Rectal smooth muscle tissue (tissue), 1 donor: ENCODE data around the gene IGSF21.

Experiments
- H3K27ac ChIP-seq: one replicate; pipeline ENCODE4 v1.7.0; 2013; ENCODE audit warnings: low read depth, low read length, inconsistent platforms
- H3K27me3 ChIP-seq: one replicate; pipeline ENCODE4 v1.7.0; 2013; ENCODE audit warnings: low read length; ENCODE audit not compliant: control insufficient read depth, insufficient read depth
- H3K36me3 ChIP-seq: one replicate; pipeline ENCODE4 v1.7.0; 2013; ENCODE audit warnings: low read length; ENCODE audit not compliant: control insufficient read depth, insufficient read depth
- H3K4me1 ChIP-seq: one replicate; pipeline ENCODE4 v1.7.0; 2013; ENCODE audit warnings: low read length; ENCODE audit not compliant: control insufficient read depth, insufficient read depth
- H3K4me3 ChIP-seq: one replicate; pipeline ENCODE4 v1.7.0; 2013; ENCODE audit warnings: low read length
- H3K9ac ChIP-seq: one replicate; pipeline ENCODE4 v1.7.0; 2013; ENCODE audit warnings: low read length

Gene IGSF21

DNA sequence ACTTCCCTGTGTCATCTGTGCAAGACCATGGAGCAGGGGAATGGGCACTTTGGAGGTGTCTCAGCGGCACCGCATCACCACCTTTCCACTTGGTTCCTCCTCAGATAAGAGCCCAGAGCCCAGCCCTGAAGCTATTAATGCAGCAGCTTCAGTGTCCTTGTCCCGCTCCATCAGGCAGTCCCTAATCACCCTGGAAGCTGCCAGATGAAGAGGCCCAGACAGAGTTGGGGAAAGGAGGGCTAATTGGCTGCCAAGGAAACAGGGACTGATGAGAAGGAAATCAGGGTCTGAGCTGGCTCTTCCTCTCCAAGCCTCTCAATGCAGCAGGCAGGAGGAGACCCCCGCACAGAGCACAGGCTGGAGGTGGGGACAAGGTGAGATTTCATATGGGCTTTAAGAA, 290.0 kb downstream of the IGSF21 start:
- Histone ChIP-seq H3K4me3 (no peak overlapping the region), H3K36me3 (no peaks in the 10 kb centered on the region), H3K27me3 (no peaks in the 10 kb centered on the region), H3K27ac (no peak overlapping the region), H3K4me1 (no peaks in the 10 kb centered on the region), H3K9ac (no peak overlapping the region)

DNA sequence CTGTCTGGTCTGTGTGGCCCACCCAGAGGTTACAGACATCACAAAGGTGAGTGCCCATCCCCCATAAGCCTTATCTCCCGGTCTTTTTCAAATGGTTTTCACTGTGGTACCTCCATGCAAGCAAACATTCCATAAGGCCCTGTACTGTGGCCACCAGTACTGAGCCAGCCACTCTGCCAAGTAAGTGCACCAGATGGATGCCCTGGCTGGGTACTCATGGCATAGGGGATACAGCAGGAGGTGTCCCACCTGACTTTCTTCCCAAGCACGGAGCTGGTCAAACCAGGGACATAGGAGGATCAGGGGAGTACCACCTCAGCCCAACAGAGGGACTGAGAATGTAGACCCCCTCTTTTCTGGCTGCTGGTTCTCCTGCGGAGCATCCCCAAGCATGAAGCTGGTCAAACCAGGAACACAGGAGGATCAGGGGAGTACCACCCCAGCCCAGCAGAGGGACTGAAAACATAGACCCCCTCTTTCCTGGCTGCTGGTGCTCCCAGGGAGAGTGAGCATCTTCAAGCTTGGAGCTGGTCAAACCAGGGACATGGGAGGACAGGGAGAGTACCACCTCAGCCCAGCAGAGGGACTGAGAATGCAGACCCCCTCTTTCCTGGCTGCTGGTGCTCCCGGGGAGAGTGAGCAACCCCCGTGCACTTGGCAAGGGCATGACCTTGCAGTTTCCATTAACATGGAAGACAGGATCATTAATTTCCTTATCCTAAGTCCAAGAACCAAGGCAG, 291.4 kb downstream of the IGSF21 start:
- Histone ChIP-seq H3K4me1 (no peaks in the 10 kb centered on the region), H3K27ac (no peak overlapping the region), H3K36me3 (no peaks in the 10 kb centered on the region), H3K9ac (no peak overlapping the region), H3K27me3 (no peaks in the 10 kb centered on the region), H3K4me3 (no peak overlapping the region)

DNA sequence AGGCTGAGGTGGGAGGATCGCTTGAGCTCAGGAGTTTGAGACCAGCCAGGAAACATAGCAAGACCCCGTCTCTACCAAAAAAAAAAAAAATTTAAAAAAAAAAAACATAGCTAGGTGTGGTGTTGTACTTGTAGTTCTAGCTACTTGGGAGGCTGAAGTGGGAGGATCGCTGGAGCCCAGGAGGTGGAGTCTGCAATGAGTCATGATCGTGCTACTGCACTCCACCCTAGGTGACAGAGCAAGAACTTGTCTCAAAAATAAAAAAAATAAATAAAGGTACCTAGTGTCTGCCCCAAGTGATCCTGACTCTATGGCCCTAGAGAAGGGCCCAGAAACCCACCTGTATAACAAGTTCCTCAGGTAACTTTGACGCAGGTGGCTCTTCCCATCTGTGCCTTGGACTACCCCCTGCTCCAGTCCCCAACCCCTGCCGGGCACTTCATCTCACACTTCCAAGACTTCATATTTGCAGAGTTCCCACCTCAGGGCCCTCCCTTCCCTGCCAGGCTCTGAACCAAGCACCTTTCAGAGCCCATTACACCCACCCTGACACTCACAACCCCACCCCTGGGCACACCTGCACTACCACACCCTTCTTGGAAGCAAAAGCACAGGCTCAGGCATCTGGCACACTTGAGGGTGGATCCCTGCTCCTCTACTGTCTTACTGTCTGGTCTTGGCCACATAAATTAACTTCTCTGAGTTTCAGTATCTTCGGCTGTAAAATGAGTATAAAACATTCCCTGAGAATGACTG, 292.9 kb downstream of the IGSF21 start:
- H3K36me3 ChIP-seq = no peaks in the 10 kb centered on the region
- no peaks in the 10 kb centered on the region for H3K4me1 ChIP-seq
- no peak overlapping the region for H3K4me3 ChIP-seq
- no peak overlapping the region for H3K27ac ChIP-seq
- no peak overlapping the region for H3K9ac ChIP-seq
- no peaks in the 10 kb centered on the region for H3K27me3 ChIP-seq

DNA sequence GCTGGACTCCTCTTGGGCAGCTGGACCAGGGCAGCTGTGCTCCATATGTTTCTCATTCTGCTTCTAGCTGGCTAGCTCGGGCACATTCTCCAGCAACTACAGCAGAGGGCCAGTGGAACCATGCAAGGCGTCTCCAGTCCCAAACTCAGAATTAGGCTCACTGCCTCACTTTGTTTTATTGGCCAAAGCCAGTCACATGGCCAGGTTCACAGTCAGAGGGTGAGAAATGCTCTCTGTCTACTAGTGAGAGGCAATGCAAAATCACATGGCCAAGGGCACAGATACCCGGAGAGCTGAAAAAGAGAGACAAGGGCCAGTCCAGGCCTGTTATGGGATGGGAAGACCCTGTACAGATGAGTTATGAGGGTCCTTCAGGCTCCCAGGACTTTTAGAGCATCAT, 294.3 kb downstream of the IGSF21 start:
- Histone ChIP-seq H3K4me1 (no peaks in the 10 kb centered on the region), H3K36me3 (no peaks in the 10 kb centered on the region), H3K27ac (no peak overlapping the region), H3K9ac (no peak overlapping the region), H3K27me3 (no peaks in the 10 kb centered on the region), H3K4me3 (no peak overlapping the region)

DNA sequence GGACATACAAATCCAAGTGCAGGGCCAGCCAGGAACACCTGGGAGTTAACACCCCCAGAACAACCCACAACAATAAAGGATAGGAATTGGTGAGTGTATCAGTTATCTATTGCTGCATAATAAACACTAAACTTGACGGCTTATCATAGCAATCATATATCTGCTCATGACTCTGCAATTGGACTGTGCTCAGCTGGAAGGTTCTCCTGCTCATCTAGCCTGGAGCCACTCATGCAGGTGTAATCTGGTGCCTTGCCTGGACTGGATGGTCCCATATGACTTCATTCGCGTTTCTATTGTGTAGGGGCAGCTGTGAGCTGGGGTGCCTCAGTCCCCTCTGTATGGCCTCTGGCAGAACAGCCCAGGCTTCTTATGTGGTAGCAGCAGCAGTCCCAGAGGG, 296.9 kb downstream of the IGSF21 start:
- H3K4me3 ChIP-seq = no peak overlapping the region
- peaks cover 3% of the 10 kb centered on the region for H3K27me3 ChIP-seq

DNA sequence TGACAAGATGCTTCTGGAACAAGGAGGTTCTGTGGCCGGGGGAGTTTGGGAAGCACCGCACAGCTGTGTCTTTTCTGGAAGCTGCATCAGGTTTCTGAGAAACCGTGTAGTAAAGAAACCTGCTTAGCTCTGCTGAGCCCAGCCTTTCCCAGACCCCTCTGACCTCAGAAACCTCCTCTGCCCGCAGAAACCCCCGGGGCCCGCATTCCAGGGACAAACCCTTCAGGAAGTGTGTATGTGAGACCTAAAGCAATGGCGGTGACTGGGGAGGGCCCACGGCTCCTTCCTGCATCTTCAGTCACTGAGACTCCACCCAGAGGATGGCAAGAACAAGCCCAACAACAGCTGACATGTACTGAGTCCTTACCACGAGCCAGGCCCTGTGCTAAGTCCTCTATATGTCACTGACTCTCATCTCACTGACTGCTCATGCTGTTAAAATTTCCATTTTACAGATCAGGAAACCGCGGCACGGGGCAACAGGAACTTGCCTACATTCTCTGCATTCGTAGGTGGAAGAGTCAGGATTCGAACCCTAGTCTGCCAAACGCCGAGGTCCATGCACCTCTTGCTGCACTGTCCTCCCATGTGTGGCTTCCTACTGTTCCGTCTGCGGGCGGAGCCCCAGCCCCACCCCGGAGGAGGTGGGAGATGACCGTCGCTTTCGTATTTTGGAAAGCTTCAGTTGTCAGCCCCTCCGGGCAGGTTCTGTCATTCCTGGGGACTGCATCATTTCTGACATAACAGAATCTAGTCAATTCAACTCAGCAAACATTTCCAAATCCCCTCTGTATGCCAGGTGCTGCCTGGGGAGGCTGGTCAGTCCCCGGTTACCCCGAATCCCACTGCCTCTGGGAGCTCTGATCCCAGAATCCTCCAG, 299.8 kb downstream of the IGSF21 start:
- Histone ChIP-seq H3K9ac (no peak overlapping the region), H3K36me3 (no peaks in the 10 kb centered on the region), H3K4me1 (no peaks in the 10 kb centered on the region), H3K27ac (no peak overlapping the region), H3K4me3 (no peak overlapping the region), H3K27me3 (peaks cover 3% of the 10 kb centered on the region)

More for the DNA sequence above, 296.9 kb downstream of the IGSF21 start:
- Histone ChIP-seq H3K4me1 (no peaks in the 10 kb centered on the region), H3K9ac (no peak overlapping the region), H3K36me3 (no peaks in the 10 kb centered on the region), H3K27ac (no peak overlapping the region)

DNA sequence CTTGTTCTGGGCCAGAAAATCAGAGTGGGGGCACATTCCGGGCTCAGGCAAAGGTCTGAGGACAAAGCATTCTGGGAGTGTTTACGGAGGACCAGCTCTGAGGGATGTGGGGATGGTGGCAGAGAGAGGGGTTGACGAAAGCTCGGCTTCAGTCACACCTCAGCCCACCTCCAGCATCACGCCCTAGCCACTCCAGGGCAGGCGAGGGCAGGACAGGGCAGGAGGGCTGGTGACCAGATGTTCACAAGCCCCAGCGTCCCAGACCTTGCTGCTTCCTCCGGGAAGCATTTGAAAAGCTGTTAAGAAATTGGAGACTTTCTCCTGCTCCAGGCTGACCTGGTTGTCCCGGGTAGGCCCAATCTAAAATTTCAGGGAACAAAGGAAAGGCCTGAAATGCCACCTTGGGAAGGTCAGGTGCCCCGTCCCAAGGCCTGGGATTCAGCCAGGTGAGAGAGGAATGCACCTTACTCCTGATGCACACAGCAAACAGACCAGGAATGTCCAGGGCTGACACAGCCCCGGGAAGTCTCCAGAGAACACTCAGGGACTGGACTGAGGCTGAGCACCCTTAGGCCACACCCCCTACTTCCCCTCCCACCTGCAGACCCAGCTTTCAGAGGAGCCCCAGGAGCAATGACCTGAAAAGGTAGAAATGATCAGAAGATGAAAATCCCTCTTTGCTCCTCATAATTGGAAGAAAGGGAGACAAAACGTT, 301.2 kb downstream of the IGSF21 start:
- Histone ChIP-seq H3K4me1 (no peaks in the 10 kb centered on the region), H3K36me3 (no peaks in the 10 kb centered on the region), H3K27me3 (peaks cover 3% of the 10 kb centered on the region), H3K27ac (no peak overlapping the region), H3K4me3 (no peak overlapping the region), H3K9ac (no peak overlapping the region)

DNA sequence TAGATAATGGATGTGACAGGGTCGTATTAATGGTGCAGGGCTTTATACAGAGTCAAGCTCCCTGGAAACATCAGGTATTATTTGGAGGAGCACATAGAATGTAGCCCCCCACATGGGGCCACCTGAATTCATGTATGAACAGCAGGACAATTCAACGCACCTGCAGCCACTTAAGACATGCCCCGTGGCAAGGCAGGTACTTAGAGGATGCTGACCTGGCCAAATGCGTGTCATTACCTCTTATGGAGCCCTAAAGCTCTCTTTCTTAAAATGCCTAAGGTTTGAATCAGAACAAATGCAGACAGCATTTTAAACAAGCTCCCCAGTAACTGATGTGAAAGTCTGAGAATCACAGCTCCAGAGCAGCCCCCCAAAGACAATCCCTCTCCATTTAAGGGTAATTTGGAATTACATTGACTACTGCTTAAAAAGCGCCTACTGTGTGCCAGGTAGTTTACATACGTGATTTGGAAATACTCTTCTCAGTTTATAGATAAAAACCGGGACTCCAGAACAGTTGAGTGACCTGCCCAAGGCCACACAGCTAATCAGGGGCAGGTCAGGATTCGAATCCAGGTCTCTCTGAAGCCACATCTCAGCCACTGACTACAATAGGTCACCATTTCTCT, 302.1 kb downstream of the IGSF21 start:
- Histone ChIP-seq H3K4me1 (no peaks in the 10 kb centered on the region), H3K27ac (no peak overlapping the region), H3K27me3 (peaks cover 3% of the 10 kb centered on the region), H3K36me3 (no peaks in the 10 kb centered on the region), H3K9ac (no peak overlapping the region), H3K4me3 (no peak overlapping the region)

DNA sequence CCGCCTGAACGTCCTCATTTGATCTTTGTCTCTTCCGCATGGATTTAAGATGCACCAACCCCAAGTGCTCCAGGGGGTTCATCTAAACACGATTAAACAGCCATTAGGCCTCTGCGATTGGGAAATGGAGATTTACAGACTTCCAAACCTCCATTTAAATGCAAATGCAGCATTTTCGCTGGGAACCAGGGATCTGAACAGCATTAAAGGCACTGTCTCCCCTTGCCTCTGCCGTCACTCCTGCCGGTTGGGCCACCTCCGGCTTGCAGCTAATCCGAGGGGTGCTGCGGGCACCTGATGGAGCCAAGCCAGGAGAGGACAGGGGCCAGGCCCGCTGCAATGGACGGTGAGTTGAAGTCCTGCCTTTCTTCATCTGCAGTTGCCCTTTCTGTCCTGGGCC, 302.8 kb downstream of the IGSF21 start:
- Histone ChIP-seq H3K4me3 (no peak overlapping the region), H3K36me3 (no peaks in the 10 kb centered on the region), H3K27ac (no peak overlapping the region), H3K4me1 (no peaks in the 10 kb centered on the region), H3K27me3 (peaks cover 3% of the 10 kb centered on the region), H3K9ac (no peak overlapping the region)

DNA sequence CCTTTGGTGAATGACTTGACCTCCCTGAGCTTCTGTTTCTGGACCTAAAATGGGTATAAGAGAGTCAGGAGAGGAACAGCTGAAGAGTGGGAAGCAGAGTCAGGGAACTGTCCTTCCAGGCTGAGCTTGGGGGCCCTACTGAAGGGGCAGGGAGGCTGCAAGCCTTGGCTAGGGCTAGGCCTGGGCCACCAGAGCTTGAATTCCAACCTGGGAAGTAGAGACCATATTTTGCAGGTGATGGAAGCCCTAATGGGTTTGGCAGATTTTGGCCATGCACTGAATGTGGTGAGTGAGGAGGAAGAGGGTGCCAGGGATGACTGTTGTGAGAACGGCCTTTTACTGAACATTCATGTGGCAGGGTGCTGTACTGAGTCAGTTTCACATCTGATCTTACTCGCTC, 303.7 kb downstream of the IGSF21 start:
- Histone ChIP-seq H3K27me3 (peaks cover 3% of the 10 kb centered on the region), H3K4me3 (no peak overlapping the region), H3K36me3 (no peaks in the 10 kb centered on the region)

DNA sequence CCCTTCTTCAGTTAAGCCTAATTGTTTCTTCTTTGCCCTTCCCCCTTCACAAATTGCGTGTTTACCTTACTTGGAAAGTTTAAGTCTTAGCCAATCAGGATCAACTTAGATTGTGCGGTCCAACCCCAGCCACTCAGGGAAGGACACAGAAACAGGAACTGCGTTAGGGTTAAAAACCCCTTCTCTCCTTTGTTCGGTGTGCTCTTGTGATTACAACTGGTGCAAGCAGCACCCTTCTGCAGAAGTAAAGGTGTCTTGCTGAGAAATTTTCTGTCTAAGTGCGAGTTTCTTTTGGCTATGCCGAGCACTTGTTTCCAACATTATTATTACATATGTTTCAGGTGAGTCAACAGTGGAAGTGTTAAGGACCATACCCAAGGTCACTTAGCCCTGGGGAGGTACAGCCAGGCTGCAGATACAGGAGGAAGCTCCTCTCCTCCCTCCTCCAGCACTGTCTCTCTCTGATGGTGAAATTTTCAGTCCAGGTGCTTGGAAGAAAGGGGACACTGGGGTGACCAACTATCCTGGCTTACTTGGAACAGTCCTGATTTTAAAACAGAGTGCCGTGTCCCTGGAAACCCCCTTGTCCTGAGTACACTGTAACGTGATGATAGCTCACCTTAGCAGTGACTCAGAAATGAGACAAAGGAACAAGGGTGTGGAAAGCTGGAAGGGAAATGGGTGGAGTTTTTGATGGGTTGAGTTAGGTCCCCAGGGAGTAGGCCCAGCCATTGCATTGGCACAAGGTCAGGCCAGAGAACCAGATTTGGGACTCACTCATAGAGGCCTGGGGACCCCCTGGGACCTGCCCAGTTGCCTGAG, 304.4 kb downstream of the IGSF21 start:
- Histone ChIP-seq H3K4me3 (no peak overlapping the region), H3K27ac (no peak overlapping the region), H3K36me3 (no peaks in the 10 kb centered on the region), H3K27me3 (peaks cover 3% of the 10 kb centered on the region), H3K4me1 (no peaks in the 10 kb centered on the region), H3K9ac (no peak overlapping the region)

More for the DNA sequence above, 303.7 kb downstream of the IGSF21 start:
- H3K4me1 ChIP-seq = no peaks in the 10 kb centered on the region
- no peak overlapping the region for H3K9ac ChIP-seq
- no peak overlapping the region for H3K27ac ChIP-seq
